ENCODE results near the gene ISYNA1. TPM values are rescaled to one million over a fixed set of nuclear protein-coding genes. Genes with fewer than 3 reads are reported as not detected.

The ISYNA1 gene
- polyA plus RNA-seq, 2 of the 4 experiments (the other 2 are of a cell fraction), result 18.0 to 60.7 TPM

- Histone ChIP-seq H3K9me3 (no peaks in the 10 kb centered on the region), H3K4me1 (peaks cover 3% of the 10 kb centered on the region; the same call in 1 of the 3 replicates), H3K4me3 (no peak overlapping the region), H3K27ac (no peak overlapping the region), H3K4me2 (no peak overlapping the region)
- POLR2A ChIA-PET, result no interaction called here
- 86% methylated on average over 28 of the region's 34 CpGs for WGBS (ENCODE audit: missing lambda C conversion rate)
- CTCF ChIA-PET, result interaction anchor here (0.8 to 11.3 kb wide), 5 partner anchors 16 to 58 kb away, joined by 3 to 168 read pairs (median 3); no protein-coding TSS in a partner anchor
- no peak for TF ChIP-seq HOXA7 (CRISPR knock-in tag; IDR thresholded peaks at IDR 0.05)
- no peak for TF ChIP-seq ELK1 (IDR thresholded peaks at IDR 0.05; ENCODE audit: low read depth, low read length)
- no peak for TF ChIP-seq RAD21 (conservative IDR thresholded peaks at IDR 0.05 in 1 of 2, IDR thresholded peaks at IDR 0.05 in 1 of 2)
- no peak for TF ChIP-seq TFCP2L1 (CRISPR knock-in tag; IDR thresholded peaks at IDR 0.05)
- no peak for TF ChIP-seq PHF8 (IDR thresholded peaks at IDR 0.05; ENCODE audit: borderline replicate concordance, low read depth)
- no peak for TF ChIP-seq MAX (IDR thresholded peaks at IDR 0.05)
- no peak for TF ChIP-seq MYC (IDR thresholded peaks at IDR 0.05; ENCODE audit: borderline replicate concordance, low read length)
- TF ChIP-seq SMC3 (IDR thresholded peaks at IDR 0.05), result no peak
- TF ChIP-seq KDM1A (IDR thresholded peaks at IDR 0.05; ENCODE audit: low read depth), result no peak
- no peak for TF ChIP-seq BHLHE40 (IDR thresholded peaks at IDR 0.05; ENCODE audit: low read depth, low read length)
- TF ChIP-seq SREBF2 (IDR thresholded peaks at IDR 0.05), result no peak
- TF ChIP-seq NFE2L2 (conservative IDR thresholded peaks at IDR 0.05; ENCODE audit: low read length), result no peak
- no peak for TF ChIP-seq HDAC2 (IDR thresholded peaks at IDR 0.05)
- TF ChIP-seq RNF2 (IDR thresholded peaks at IDR 0.05; ENCODE audit: borderline replicate concordance, low read depth), result no peak
- no peak for TF ChIP-seq GATA3 (IDR thresholded peaks at IDR 0.05; ENCODE audit: borderline replicate concordance)
- no peak for DNase-seq (ENCODE audit: low read depth in 1 of 2, low spot score in 1 of 2)
- FAIRE-seq, result no peak
- no peak for ATAC-seq
These were observed 8.3 kb upstream of the ISYNA1 start for GRCh38 chr19:18446145-18446810.

GRCh38 chr19:18445262-18445948, 7.5 kb upstream of the ISYNA1 start:
- FAIRE-seq (no peak), ATAC-seq (no peak)
- CTCF ChIA-PET, result interaction anchor here (0.9 to 11.3 kb wide), 4 partner anchors 17 to 143 kb away, joined by 3 to 168 read pairs (median 4); partner anchors contain the start of gene REX1BD

More at GRCh38 chr19:18445262-18445948, 7.5 kb upstream of the ISYNA1 start:
- TF ChIP-seq RFX5 (IDR thresholded peaks at IDR 0.05) (no peak), HOXA7 (CRISPR knock-in tag; IDR thresholded peaks at IDR 0.05) (no peak), CTCF (IDR thresholded peaks at IDR 0.05) (no peak), RAD21 (conservative IDR thresholded peaks at IDR 0.05 in 1 of 2, IDR thresholded peaks at IDR 0.05 in 1 of 2) (no peak)
- POLR2A ChIA-PET, result no interaction called here
- Histone ChIP-seq H3K4me3 (no peak overlapping the region), H3K4me1 (peaks cover 7% of the 10 kb centered on the region; the same call in 1 of the 3 replicates), H3K27ac (no peak overlapping the region), H3K9me3 (no peaks in the 10 kb centered on the region), H3K4me2 (no peak overlapping the region)
- no peak for DNase-seq (ENCODE audit: low read depth in 1 of 2, low spot score in 1 of 2)
- WGBS (ENCODE audit: missing lambda C conversion rate), result 81% methylated on average over 12 of the region's 15 CpGs
